Fibroblast of lung (primary cell): Measurements from ENCODE around the gene ZSWIM5. TPM values are rescaled to one million over a fixed set of nuclear protein-coding genes. Genes with fewer than 3 reads are reported as not detected.

Experiments used
- DNase-seq, 2 donors: peaks; one replicate each; pipeline versions ENCODE4 v3.0.0 to v3.0.0-alpha.2; 2010; ENCODE audit warnings: low read depth in 2 of 2
- H2AFZ ChIP-seq: 2 replicates; pipeline ENCODE4 v1.5.1; 2012; ENCODE audit warnings: low read length, control low read depth, inconsistent platforms
- H3K27ac ChIP-seq: 2 replicates; pipeline ENCODE4 v1.5.1; 2011; ENCODE audit warnings: low read length, control low read depth; ENCODE audit not compliant: insufficient read depth
- H3K27me3 ChIP-seq: 2 replicates; pipeline ENCODE4 v1.5.1; 2011; ENCODE audit warnings: mild to moderate bottlenecking, low read length; ENCODE audit not compliant: control insufficient read depth, insufficient read depth
- H3K36me3 ChIP-seq: 2 replicates; pipeline ENCODE4 v1.5.1; 2011; ENCODE audit warnings: low read length; ENCODE audit not compliant: control insufficient read depth, insufficient read depth
- H3K4me1 ChIP-seq: 2 replicates; pipeline ENCODE4 v1.5.1; 2011; ENCODE audit warnings: low read length; ENCODE audit not compliant: control insufficient read depth, insufficient read depth; ENCODE audit errors: extremely low read depth
- H3K4me2 ChIP-seq: 2 replicates; pipeline ENCODE4 v1.5.1; 2011; ENCODE audit warnings: low read length, control low read depth; ENCODE audit not compliant: insufficient read depth; ENCODE audit errors: extremely low read depth
- H3K4me3 ChIP-seq, 4 experiments: fragments of 200-600 bp in 1 of 4; sonication (generic) in 1 of 4; replicated peaks in 1 of 4; 2 replicates each; pipeline ENCODE4 v1.5.1; 2011 to 2016; ENCODE audit warnings: low read length in 4 of 4, low read depth in 3 of 4, mild to moderate bottlenecking in 3 of 4, control low read depth in 2 of 4, inconsistent platforms in 1 of 4, mixed read lengths in 1 of 4; ENCODE audit not compliant: insufficient read depth in 1 of 4; ENCODE audit errors: control extremely low read depth in 1 of 4
- H3K79me2 ChIP-seq: 2 replicates; pipeline ENCODE4 v1.5.1; 2012; ENCODE audit warnings: mild to moderate bottlenecking, low read length, inconsistent platforms; ENCODE audit not compliant: control insufficient read depth, insufficient read depth
- H3K9ac ChIP-seq: 2 replicates; pipeline ENCODE4 v1.5.1; 2011; ENCODE audit warnings: mild to moderate bottlenecking, low read length, control low read depth; ENCODE audit not compliant: insufficient read depth
- H3K9me3 ChIP-seq: 2 replicates; pipeline ENCODE4 v1.5.1; 2012; ENCODE audit warnings: low read depth, low read length; ENCODE audit not compliant: control insufficient read depth, insufficient read depth
- H4K20me1 ChIP-seq: 2 replicates; pipeline ENCODE4 v1.5.1; 2011; ENCODE audit warnings: low read length; ENCODE audit not compliant: control insufficient read depth, insufficient read depth; ENCODE audit errors: extremely low read depth
- EZH2 ChIP-seq: IDR thresholded peaks from 2 replicates; pipeline ENCODE4 v1.5.1; 2012; ENCODE audit warnings: low read length, control low read depth, mild to moderate bottlenecking; ENCODE audit errors: missing control alignments
- polyA plus RNA-seq, 2 donors: library from polyadenylated mRNA; depleted of rRNA in 1 of 2; stranded (reverse) in 1 of 2; unstranded in 1 of 2; fragments of >200 nt; gene quantifications; 2 replicates each; pipeline ENCODE4 v1.2.1, GENCODE V29; 2011 to 2012; ENCODE audit warnings: missing spikeins in 1 of 2
- total RNA-seq: library from RNA; depleted of rRNA; stranded (reverse); fragments of >200 nt; gene quantifications from 2 replicates; pipeline ENCODE4 v1.2.1, GENCODE V29; 2014
- TF ChIP-seq, protein P1 (sequence below), 2 donors: IDR thresholded peaks in 1 of 2; conservative IDR thresholded peaks in 1 of 2; 1 replicate in 1 of 2; 2 replicates in 1 of 2; pipeline ENCODE4 v1.5.1; 2011 to 2012; ENCODE audit warnings: low read length in 2 of 2, control low read depth in 1 of 2, inconsistent platforms in 1 of 2, low read depth in 1 of 2, mild to moderate bottlenecking in 1 of 2

ZSWIM5 gene
- total and polyA plus RNA-seq, 2 donors (not counting 1 experiment from before 2014, with no cell fraction given): 0.73 to 0.99 TPM

- Histone ChIP-seq H3K9ac (no peak overlapping the region), H3K27ac (no peak overlapping the region), H2AFZ (no peak overlapping the region), H3K9me3 (no peaks in the 10 kb centered on the region), H4K20me1 (no peaks in the 10 kb centered on the region), H3K79me2 (no peaks in the 10 kb centered on the region), H3K4me1 (no peaks in the 10 kb centered on the region), H3K36me3 (no peaks in the 10 kb centered on the region), H3K4me2 (no peak overlapping the region), H3K27me3 (no peaks in the 10 kb centered on the region), H3K4me3 (no peak overlapping the region)
- TF ChIP-seq, protein P1, sequence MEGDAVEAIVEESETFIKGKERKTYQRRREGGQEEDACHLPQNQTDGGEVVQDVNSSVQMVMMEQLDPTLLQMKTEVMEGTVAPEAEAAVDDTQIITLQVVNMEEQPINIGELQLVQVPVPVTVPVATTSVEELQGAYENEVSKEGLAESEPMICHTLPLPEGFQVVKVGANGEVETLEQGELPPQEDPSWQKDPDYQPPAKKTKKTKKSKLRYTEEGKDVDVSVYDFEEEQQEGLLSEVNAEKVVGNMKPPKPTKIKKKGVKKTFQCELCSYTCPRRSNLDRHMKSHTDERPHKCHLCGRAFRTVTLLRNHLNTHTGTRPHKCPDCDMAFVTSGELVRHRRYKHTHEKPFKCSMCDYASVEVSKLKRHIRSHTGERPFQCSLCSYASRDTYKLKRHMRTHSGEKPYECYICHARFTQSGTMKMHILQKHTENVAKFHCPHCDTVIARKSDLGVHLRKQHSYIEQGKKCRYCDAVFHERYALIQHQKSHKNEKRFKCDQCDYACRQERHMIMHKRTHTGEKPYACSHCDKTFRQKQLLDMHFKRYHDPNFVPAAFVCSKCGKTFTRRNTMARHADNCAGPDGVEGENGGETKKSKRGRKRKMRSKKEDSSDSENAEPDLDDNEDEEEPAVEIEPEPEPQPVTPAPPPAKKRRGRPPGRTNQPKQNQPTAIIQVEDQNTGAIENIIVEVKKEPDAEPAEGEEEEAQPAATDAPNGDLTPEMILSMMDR (conservative IDR thresholded peaks at IDR 0.05 in 1 of 2, IDR thresholded peaks at IDR 0.05 in 1 of 2; ENCODE audit: low read depth in 1 of 2, low read length in 2 of 2): no peak
- TF ChIP-seq EZH2: no peak
- DNase-seq: peak in 1 of 2 donors; percentile 4
These were observed 29.0 kb downstream of the ZSWIM5 start for GRCh38 chr1:45177452-45177851.

DNA sequence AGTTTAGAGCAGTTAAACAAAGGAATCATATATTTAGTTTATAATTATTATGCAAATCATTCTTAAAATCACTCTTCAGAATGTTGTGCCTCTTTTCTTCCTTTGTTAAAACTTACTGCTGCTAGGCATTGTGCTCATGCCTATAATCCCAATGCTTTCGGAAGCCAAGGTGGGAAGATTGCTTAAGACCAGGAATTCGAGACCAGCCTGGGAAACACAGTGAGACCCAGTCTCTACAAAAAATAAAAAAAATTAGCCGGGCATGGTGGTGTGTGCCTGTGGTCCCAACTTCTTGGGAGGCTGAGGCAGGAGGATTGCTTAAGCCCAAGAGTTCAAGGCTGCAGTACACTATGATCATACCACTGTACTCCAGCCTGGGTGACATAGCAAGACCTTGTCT, 33.6 kb downstream of the ZSWIM5 start:
- H3K27ac ChIP-seq: no peak overlapping the region
- no peak for DNase-seq
- no peaks in the 10 kb centered on the region for H3K9me3 ChIP-seq
- H3K36me3 ChIP-seq: no peaks in the 10 kb centered on the region
- no peak overlapping the region for H3K4me3 ChIP-seq
- no peaks in the 10 kb centered on the region for H4K20me1 ChIP-seq
- H3K4me2 ChIP-seq: no peak overlapping the region
- no peak overlapping the region for H2AFZ ChIP-seq
- H3K27me3 ChIP-seq: no peaks in the 10 kb centered on the region
- no peaks in the 10 kb centered on the region for H3K4me1 ChIP-seq
- H3K79me2 ChIP-seq: no peaks in the 10 kb centered on the region
- TF ChIP-seq EZH2: no peak
- TF ChIP-seq, protein P1 (conservative IDR thresholded peaks at IDR 0.05 in 1 of 2, IDR thresholded peaks at IDR 0.05 in 1 of 2; ENCODE audit: low read depth in 1 of 2, low read length in 2 of 2): no peak
- no peak overlapping the region for H3K9ac ChIP-seq

GRCh38 chr1:45172005-45172404, 34.4 kb downstream of the ZSWIM5 start:
- Histone ChIP-seq H3K9ac (no peak overlapping the region), H3K27me3 (no peaks in the 10 kb centered on the region), H3K79me2 (no peaks in the 10 kb centered on the region), H3K4me2 (no peak overlapping the region), H4K20me1 (no peaks in the 10 kb centered on the region), H3K36me3 (no peaks in the 10 kb centered on the region), H3K27ac (no peak overlapping the region), H2AFZ (no peak overlapping the region), H3K4me3 (no peak overlapping the region), H3K9me3 (no peaks in the 10 kb centered on the region), H3K4me1 (no peaks in the 10 kb centered on the region)
- DNase-seq: peak in 1 of 2 donors; percentile 48
- TF ChIP-seq, protein P1 (conservative IDR thresholded peaks at IDR 0.05 in 1 of 2, IDR thresholded peaks at IDR 0.05 in 1 of 2; ENCODE audit: low read depth in 1 of 2, low read length in 2 of 2): no peak
- no peak for TF ChIP-seq EZH2
